Chondrocyte (in vitro differentiated cells): ENCODE results near the gene FAM83F. TPM values are rescaled to one million over a fixed set of nuclear protein-coding genes. Genes with fewer than 3 reads are reported as not detected.

Source experiments
- DNase-seq: peaks from one replicate; pipeline ENCODE4 v3.0.0; 2021; ENCODE audit warnings: mixed read lengths, low spot score
- H3K27ac Mint-ChIP-seq: one replicate; pipeline ENCODE4 v1.8.0; 2021; ENCODE audit warnings: mild to moderate bottlenecking, moderate library complexity, mixed read lengths; ENCODE audit not compliant: unreplicated experiment
- H3K27me3 Mint-ChIP-seq: 2 replicates; pipeline ENCODE4 v1.8.0; 2021; ENCODE audit warnings: low read depth, mixed read lengths
- H3K36me3 Mint-ChIP-seq: 2 replicates; pipeline ENCODE4 v1.8.0; 2021; ENCODE audit warnings: low read depth, mixed read lengths
- H3K4me1 Mint-ChIP-seq: 2 replicates; pipeline ENCODE4 v1.8.0; 2021; ENCODE audit warnings: low read depth, mild to moderate bottlenecking, mixed read lengths
- H3K4me3 Mint-ChIP-seq: one replicate; pipeline ENCODE4 v1.8.0; 2021; ENCODE audit warnings: mild to moderate bottlenecking, moderate library complexity, mixed read lengths; ENCODE audit not compliant: unreplicated experiment
- H3K9me3 Mint-ChIP-seq: 2 replicates; pipeline ENCODE4 v1.8.0; 2021; ENCODE audit warnings: low read depth, mixed read lengths
- CTCF ChIP-seq: fragments of 200-600 bp; sonication (generic); IDR thresholded peaks from 2 replicates; pipeline ENCODE4 v1.5.0; 2021; ENCODE audit warnings: antibody characterized with exemption, mild to moderate bottlenecking, moderate library complexity
- total RNA-seq: library from RNA; stranded (reverse); gene quantifications from 3 replicates; pipeline ENCODE4 v1.2.1, GENCODE V29; 2021

Gene FAM83F
- total RNA-seq, 1 donor from 2014 or later, result 0.22 TPM

- Mint-ChIP-seq H3K36me3 (no peaks in the 10 kb centered on the region), H3K4me3 (no peak overlapping the region), H3K27me3 (peaks cover 34% of the 10 kb centered on the region), H3K4me1 (peaks cover 8% of the 10 kb centered on the region), H3K9me3 (no peaks in the 10 kb centered on the region), H3K27ac (no peak overlapping the region)
- DNase-seq, result no peak
- no peak for TF ChIP-seq CTCF
Measured at GRCh38 chr22:39974065-39974464, 20.7 kb upstream of the FAM83F start.

GRCh38 chr22:39979048-39979447 lies 15.7 kb upstream of the FAM83F start:
- Mint-ChIP-seq H3K9me3 (no peaks in the 10 kb centered on the region), H3K4me3 (no peak overlapping the region), H3K4me1 (peaks cover 4% of the 10 kb centered on the region), H3K27me3 (peaks cover 29% of the 10 kb centered on the region), H3K36me3 (no peaks in the 10 kb centered on the region), H3K27ac (no peak overlapping the region)
- DNase-seq, result no peak
- TF ChIP-seq CTCF, result no peak

GRCh38 chr22:39979458-39979857 lies 15.3 kb upstream of the FAM83F start:
- H3K36me3 Mint-ChIP-seq, result no peaks in the 10 kb centered on the region
- no peak overlapping the region for H3K4me3 Mint-ChIP-seq
- peaks cover 29% of the 10 kb centered on the region for H3K27me3 Mint-ChIP-seq
- H3K9me3 Mint-ChIP-seq, result no peaks in the 10 kb centered on the region
- peaks cover 6% of the 10 kb centered on the region for H3K4me1 Mint-ChIP-seq
- TF ChIP-seq CTCF, result no peak
- H3K27ac Mint-ChIP-seq, result no peak overlapping the region
- DNase-seq, result no peak

- Mint-ChIP-seq H3K4me1 (peaks cover 6% of the 10 kb centered on the region), H3K27me3 (peaks cover 25% of the 10 kb centered on the region), H3K4me3 (no peak overlapping the region), H3K27ac (no peak overlapping the region), H3K36me3 (no peaks in the 10 kb centered on the region), H3K9me3 (no peaks in the 10 kb centered on the region)
- TF ChIP-seq CTCF, result no peak
- no peak for DNase-seq
Measured at GRCh38 chr22:39980596-39980995, 14.2 kb upstream of the FAM83F start.

GRCh38 chr22:39983346-39983745 lies 11.4 kb upstream of the FAM83F start:
- no peak for DNase-seq
- TF ChIP-seq CTCF, result no peak
- peaks cover 7% of the 10 kb centered on the region for H3K27me3 Mint-ChIP-seq

More at GRCh38 chr22:39983346-39983745, 11.4 kb upstream of the FAM83F start:
- no peaks in the 10 kb centered on the region for H3K9me3 Mint-ChIP-seq
- H3K27ac Mint-ChIP-seq, result no peak overlapping the region
- no peak overlapping the region for H3K4me3 Mint-ChIP-seq
- peaks cover 6% of the 10 kb centered on the region for H3K4me1 Mint-ChIP-seq
- no peaks in the 10 kb centered on the region for H3K36me3 Mint-ChIP-seq
